Neural cell (in vitro differentiated cells): ENCODE data around the gene PAPSS2. TPM values are rescaled to one million over a fixed set of nuclear protein-coding genes. Genes with fewer than 3 reads are reported as not detected.

Source experiments
- H2AFZ ChIP-seq: fragments of 200-600, 300-800 bp; sonication (generic), shearing (Covaris generic); 2 replicates; pipeline ENCODE4 v1.6.0; 2014; ENCODE audit warnings: low read depth, mild to moderate bottlenecking, antibody characterized with exemption, low read length, moderate library complexity
- H3F3A ChIP-seq: fragments of 200-600 bp; shearing (Covaris generic); 2 replicates; pipeline ENCODE4 v1.6.1; 2016; ENCODE audit warnings: mild to moderate bottlenecking, moderate library complexity, mixed read lengths, antibody characterized with exemption, low read length; ENCODE audit not compliant: insufficient read depth, poor library complexity, severe bottlenecking
- H3K27ac ChIP-seq: fragments of 200-600, 300-800 bp; sonication (generic), shearing (Covaris generic); 2 replicates; pipeline ENCODE4 v1.5.1; 2014; ENCODE audit warnings: mild to moderate bottlenecking, low read length, moderate library complexity
- H3K27me3 ChIP-seq: fragments of 300-800, 200-600 bp; sonication (generic), shearing (Covaris generic); 2 replicates; pipeline ENCODE4 v1.6.0; 2014; ENCODE audit warnings: mild to moderate bottlenecking, low read depth, low read length, moderate library complexity; ENCODE audit not compliant: insufficient read depth
- H3K36me3 ChIP-seq: fragments of 300-800, 200-600 bp; sonication (generic), shearing (Covaris generic); 2 replicates; pipeline ENCODE4 v1.5.1; 2014; ENCODE audit warnings: mild to moderate bottlenecking, antibody characterized with exemption, low read length, moderate library complexity; ENCODE audit not compliant: insufficient read depth
- H3K4me2 ChIP-seq: fragments of 300-800, 200-600 bp; sonication (generic), shearing (Covaris generic); 2 replicates; pipeline ENCODE4 v1.6.0; 2014; ENCODE audit warnings: mild to moderate bottlenecking, low read length
- H3K4me3 ChIP-seq: fragments of 300-800, 200-600 bp; sonication (generic), shearing (Covaris generic); 2 replicates; pipeline ENCODE4 v1.5.1; 2014; ENCODE audit warnings: mild to moderate bottlenecking, low read length, moderate library complexity
- H3K79me2 ChIP-seq: fragments of 200-600 bp; shearing (Covaris generic); replicated peaks from 2 replicates; pipeline ENCODE4 v1.6.0; 2014; ENCODE audit warnings: mild to moderate bottlenecking, low read length, moderate library complexity; ENCODE audit not compliant: insufficient read depth
- H3K9ac ChIP-seq: fragments of 300-800, 200-600 bp; sonication (generic), shearing (Covaris generic); 2 replicates; pipeline ENCODE4 v1.6.1; 2016; ENCODE audit warnings: mild to moderate bottlenecking, low read length, mixed read lengths
- H3K9me2 ChIP-seq: fragments of 200-600 bp; shearing (Covaris generic); 2 replicates; pipeline ENCODE4 v1.6.1; 2016; ENCODE audit warnings: mild to moderate bottlenecking, low read length, mixed read lengths; ENCODE audit not compliant: insufficient read depth
- H3K9me3 ChIP-seq: fragments of 200-600, 300-800 bp; sonication (generic), shearing (Covaris generic); 2 replicates; pipeline ENCODE4 v1.6.1; 2016; ENCODE audit warnings: mild to moderate bottlenecking, mixed run types, low read length, moderate library complexity, mixed read lengths
- H4K20me1 ChIP-seq: fragments of 200-600 bp; shearing (Covaris generic); 2 replicates; pipeline ENCODE4 v1.6.1; 2016; ENCODE audit warnings: mild to moderate bottlenecking, mixed run types; ENCODE audit not compliant: insufficient read depth
- EP300 ChIP-seq: fragments of 450-650 bp; conservative IDR thresholded peaks from 2 replicates; pipeline ENCODE4 v1.6.1; 2014; ENCODE audit warnings: antibody characterized with exemption, mild to moderate bottlenecking, moderate library complexity; ENCODE audit not compliant: poor library complexity, severe bottlenecking
- EZH2 ChIP-seq: fragments of 200-600, 300-800 bp; shearing (Covaris generic), sonication (generic); IDR thresholded peaks from 2 replicates; pipeline ENCODE4 v1.6.1; 2014; ENCODE audit warnings: antibody characterized with exemption, low read length, borderline replicate concordance, mild to moderate bottlenecking; ENCODE audit not compliant: insufficient read depth, poor library complexity, severe bottlenecking
- MXI1 ChIP-seq: fragments of 450-650 bp; conservative IDR thresholded peaks from 2 replicates; pipeline ENCODE4 v1.6.1; 2014; ENCODE audit warnings: antibody characterized with exemption, mild to moderate bottlenecking; ENCODE audit not compliant: poor library complexity, severe bottlenecking
- POLR2AphosphoS5 ChIP-seq: IDR thresholded peaks from 2 replicates; pipeline ENCODE4 v1.6.1; 2012
- RAD21 ChIP-seq: fragments of 450-650 bp; conservative IDR thresholded peaks from 2 replicates; pipeline ENCODE4 v1.6.1; 2014; ENCODE audit warnings: antibody characterized with exemption, mild to moderate bottlenecking, moderate library complexity
- REST ChIP-seq: IDR thresholded peaks from 2 replicates; pipeline ENCODE4 v1.6.1; 2012; ENCODE audit warnings: borderline replicate concordance
- SMC3 ChIP-seq: fragments of 450-650 bp; conservative IDR thresholded peaks from 2 replicates; pipeline ENCODE4 v1.6.1; 2014; ENCODE audit warnings: antibody characterized with exemption, mild to moderate bottlenecking, moderate library complexity; ENCODE audit not compliant: poor library complexity
- TAF1 ChIP-seq: IDR thresholded peaks from 2 replicates; pipeline ENCODE4 v1.6.1; 2012; ENCODE audit warnings: low read depth
- polyA plus RNA-seq: library from polyadenylated mRNA; depleted of rRNA; stranded (reverse); fragments of >200 nt; gene quantifications from 2 replicates; pipeline ENCODE4 v1.2.3, GENCODE V29; 2014
- TF ChIP-seq, protein P1 (sequence below): fragments of 450-650 bp; IDR thresholded peaks from 2 replicates; pipeline ENCODE4 v1.5.1; 2014; ENCODE audit warnings: antibody characterized with exemption, mild to moderate bottlenecking, moderate library complexity; ENCODE audit not compliant: poor library complexity, severe bottlenecking

The PAPSS2 gene
- polyA plus RNA-seq, 1 donor from 2014 or later: 0.24 TPM

- H4K20me1 ChIP-seq: no peaks in the 10 kb centered on the region
- no peaks in the 10 kb centered on the region for H3K9me3 ChIP-seq
- no peak overlapping the region for H2AFZ ChIP-seq
- no peak overlapping the region for H3K9ac ChIP-seq
- peak overlapping the region; percentile 26 for H3K4me3 ChIP-seq
- H3K36me3 ChIP-seq: no peaks in the 10 kb centered on the region
- no peaks in the 10 kb centered on the region for H3K9me2 ChIP-seq
- TF ChIP-seq, protein P1, sequence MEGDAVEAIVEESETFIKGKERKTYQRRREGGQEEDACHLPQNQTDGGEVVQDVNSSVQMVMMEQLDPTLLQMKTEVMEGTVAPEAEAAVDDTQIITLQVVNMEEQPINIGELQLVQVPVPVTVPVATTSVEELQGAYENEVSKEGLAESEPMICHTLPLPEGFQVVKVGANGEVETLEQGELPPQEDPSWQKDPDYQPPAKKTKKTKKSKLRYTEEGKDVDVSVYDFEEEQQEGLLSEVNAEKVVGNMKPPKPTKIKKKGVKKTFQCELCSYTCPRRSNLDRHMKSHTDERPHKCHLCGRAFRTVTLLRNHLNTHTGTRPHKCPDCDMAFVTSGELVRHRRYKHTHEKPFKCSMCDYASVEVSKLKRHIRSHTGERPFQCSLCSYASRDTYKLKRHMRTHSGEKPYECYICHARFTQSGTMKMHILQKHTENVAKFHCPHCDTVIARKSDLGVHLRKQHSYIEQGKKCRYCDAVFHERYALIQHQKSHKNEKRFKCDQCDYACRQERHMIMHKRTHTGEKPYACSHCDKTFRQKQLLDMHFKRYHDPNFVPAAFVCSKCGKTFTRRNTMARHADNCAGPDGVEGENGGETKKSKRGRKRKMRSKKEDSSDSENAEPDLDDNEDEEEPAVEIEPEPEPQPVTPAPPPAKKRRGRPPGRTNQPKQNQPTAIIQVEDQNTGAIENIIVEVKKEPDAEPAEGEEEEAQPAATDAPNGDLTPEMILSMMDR: no peak
- TF ChIP-seq RAD21 (no peak), POLR2AphosphoS5 (peak; percentile 97), REST (peak; percentile 14), EP300 (peak; percentile 94), MXI1 (peak; percentile 71)
- H3K27me3 ChIP-seq: no peaks in the 10 kb centered on the region
- no peaks in the 10 kb centered on the region for H3K79me2 ChIP-seq
- H3K27ac ChIP-seq: peak overlapping the region; percentile 24
- H3F3A ChIP-seq: no peaks in the 10 kb centered on the region
- H3K4me2 ChIP-seq: peak overlapping the region; percentile 36
Measured at GRCh38 chr10:87684001-87684638, 24.4 kb downstream of the PAPSS2 start.

DNA sequence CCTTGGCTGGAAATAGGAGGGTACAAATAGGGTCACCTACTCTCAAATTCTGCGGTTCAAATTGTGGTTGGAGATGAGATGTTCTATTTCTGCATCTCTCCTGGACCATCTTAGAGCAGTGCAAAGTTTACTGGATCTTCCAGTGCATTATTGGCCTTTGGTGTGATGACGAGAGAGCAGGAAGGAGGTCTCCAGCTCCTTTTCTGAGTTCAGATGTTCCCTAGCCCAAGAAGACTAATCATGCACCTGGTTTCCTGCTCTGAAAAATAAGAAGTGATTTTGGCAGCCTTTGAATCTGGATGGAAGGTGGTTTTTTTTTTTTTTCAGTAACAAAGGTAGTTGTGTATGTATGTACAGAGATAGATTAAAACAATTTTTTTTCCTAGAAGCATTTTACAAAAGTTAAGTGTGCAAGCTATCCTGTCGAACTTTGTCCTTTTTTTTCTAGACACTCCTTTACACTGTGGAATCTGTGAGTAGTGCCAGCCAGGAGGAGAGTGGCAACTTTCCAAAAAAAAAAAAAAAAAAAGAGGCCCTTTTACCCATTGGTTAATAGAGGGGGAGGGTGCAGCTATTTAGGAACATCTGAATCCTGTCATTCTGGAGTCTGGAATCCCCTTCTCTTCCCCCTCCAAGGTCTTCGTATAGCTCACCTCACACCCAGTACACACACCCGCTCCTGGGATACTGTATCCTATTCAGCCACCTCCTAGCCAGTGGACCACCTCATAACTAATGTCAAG is 26.3 kb downstream of the PAPSS2 start:
- H3K27ac ChIP-seq: no peak overlapping the region
- H3K4me3 ChIP-seq: no peak overlapping the region
- H3K36me3 ChIP-seq: no peaks in the 10 kb centered on the region
- no peaks in the 10 kb centered on the region for H3K9me2 ChIP-seq
- no peaks in the 10 kb centered on the region for H3K9me3 ChIP-seq
- no peak overlapping the region for H2AFZ ChIP-seq
- H3K4me2 ChIP-seq: no peak overlapping the region
- no peaks in the 10 kb centered on the region for H4K20me1 ChIP-seq
- TF ChIP-seq MXI1 (no peak), EZH2 (no peak), POLR2AphosphoS5 (no peak), EP300 (no peak), SMC3 (no peak), RAD21 (no peak), REST (no peak), TAF1 (no peak)
- TF ChIP-seq, protein P1: no peak
- H3K79me2 ChIP-seq: no peaks in the 10 kb centered on the region
- H3K9ac ChIP-seq: no peak overlapping the region
- no peaks in the 10 kb centered on the region for H3K27me3 ChIP-seq
- H3F3A ChIP-seq: no peaks in the 10 kb centered on the region
